Measurements from ENCODE around the gene TMEM201. TPM values are rescaled to one million over a fixed set of nuclear protein-coding genes. Genes with fewer than 3 reads are reported as not detected.

Gene TMEM201
- total and polyA plus RNA-seq, 9 of the 15 experiments (the other 6 are each of a cell fraction or from before 2014, with no cell fraction given): 0.42 to 51.3 (median 7.4) TPM

DNA sequence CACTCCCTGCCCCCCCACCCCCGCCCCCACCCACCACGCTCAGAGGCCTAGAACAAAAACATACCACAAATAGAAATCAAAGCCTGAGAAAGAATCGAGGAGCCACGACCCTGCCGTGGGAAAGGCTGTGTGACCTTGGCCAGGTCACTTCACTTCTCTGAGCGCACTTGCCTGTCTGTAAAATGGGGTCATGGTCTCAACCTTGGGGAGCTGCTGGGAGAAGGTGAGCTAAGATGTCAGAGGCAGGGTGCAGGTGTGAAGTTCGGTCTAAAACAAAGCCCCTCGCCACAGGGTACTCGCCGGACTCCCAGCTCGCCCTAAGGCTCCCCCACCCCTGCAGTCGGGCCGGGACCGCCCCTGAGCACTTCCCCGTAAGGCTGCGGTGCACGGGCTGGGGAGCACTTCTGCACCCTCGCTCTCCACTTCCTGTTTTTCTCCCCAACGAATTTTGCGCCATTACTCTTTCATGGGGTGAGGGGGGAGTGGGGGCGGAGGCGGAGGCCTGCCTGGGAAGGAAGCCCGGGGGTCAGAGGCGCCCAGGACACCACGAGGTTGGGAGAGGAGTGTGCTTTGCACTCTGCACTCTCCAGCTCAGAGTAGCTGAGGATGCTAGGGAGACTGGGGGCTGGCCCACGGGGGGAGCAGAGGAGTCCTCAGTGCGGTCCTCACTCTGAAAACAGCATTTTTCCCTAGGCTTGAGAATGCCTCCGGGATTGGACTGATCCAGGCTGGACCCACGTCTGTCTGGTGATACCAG is 40.9 kb downstream of the TMEM201 start (continued):
- TF ChIP-seq HCFC1 (IDR thresholded peaks at IDR 0.05; ENCODE audit: low read depth, low read length): no peak
- TF ChIP-seq, protein P1, sequence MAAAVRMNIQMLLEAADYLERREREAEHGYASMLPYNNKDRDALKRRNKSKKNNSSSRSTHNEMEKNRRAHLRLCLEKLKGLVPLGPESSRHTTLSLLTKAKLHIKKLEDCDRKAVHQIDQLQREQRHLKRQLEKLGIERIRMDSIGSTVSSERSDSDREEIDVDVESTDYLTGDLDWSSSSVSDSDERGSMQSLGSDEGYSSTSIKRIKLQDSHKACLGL (CRISPR knock-in tag; IDR thresholded peaks at IDR 0.05; ENCODE audit: borderline replicate concordance, poor library complexity, severe bottlenecking): no peak
- peak; percentile 90; the same call in 1 of the 2 replicates for TF ChIP-seq HDGF (IDR thresholded peaks at IDR 0.05)
- TF ChIP-seq, protein P2, sequence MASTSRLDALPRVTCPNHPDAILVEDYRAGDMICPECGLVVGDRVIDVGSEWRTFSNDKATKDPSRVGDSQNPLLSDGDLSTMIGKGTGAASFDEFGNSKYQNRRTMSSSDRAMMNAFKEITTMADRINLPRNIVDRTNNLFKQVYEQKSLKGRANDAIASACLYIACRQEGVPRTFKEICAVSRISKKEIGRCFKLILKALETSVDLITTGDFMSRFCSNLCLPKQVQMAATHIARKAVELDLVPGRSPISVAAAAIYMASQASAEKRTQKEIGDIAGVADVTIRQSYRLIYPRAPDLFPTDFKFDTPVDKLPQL (IDR thresholded peaks at IDR 0.05; ENCODE audit: extremely low read depth, insufficient read length): no peak
- TF ChIP-seq, protein P3, sequence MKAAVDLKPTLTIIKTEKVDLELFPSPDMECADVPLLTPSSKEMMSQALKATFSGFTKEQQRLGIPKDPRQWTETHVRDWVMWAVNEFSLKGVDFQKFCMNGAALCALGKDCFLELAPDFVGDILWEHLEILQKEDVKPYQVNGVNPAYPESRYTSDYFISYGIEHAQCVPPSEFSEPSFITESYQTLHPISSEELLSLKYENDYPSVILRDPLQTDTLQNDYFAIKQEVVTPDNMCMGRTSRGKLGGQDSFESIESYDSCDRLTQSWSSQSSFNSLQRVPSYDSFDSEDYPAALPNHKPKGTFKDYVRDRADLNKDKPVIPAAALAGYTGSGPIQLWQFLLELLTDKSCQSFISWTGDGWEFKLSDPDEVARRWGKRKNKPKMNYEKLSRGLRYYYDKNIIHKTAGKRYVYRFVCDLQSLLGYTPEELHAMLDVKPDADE (conservative IDR thresholded peaks at IDR 0.05; ENCODE audit: control insufficient read depth, low read depth, low read length): 0 out of 2 replicates have a peak, but pooled peaks have one; percentile 27
- TF ChIP-seq MAZ (CRISPR knock-in tag; conservative IDR thresholded peaks at IDR 0.05 in 1 of 2, IDR thresholded peaks at IDR 0.05 in 1 of 2): 0 out of 4 replicates have a peak, but pooled peaks of 1 of the 2 experiments have one; percentile 34
- peak; percentile 68 for TF ChIP-seq CHD4 (IDR thresholded peaks at IDR 0.05; ENCODE audit: insufficient read depth, insufficient replicate concordance, low read depth, low read length, poor library complexity, severe bottlenecking)
- no peak for TF ChIP-seq NCOA4 (IDR thresholded peaks at IDR 0.05; ENCODE audit: partially characterized antibody)
- peak; percentile 93 for TF ChIP-seq PTBP1 (IDR thresholded peaks at IDR 0.05; ENCODE audit: low read depth, low read length)
- TF ChIP-seq ZNF146 (CRISPR knock-in tag; IDR thresholded peaks at IDR 0.05; ENCODE audit: unreplicated experiment): no peak
- peak; percentile 90; the same call in 1 of the 2 replicates for TF ChIP-seq HDAC2 (IDR thresholded peaks at IDR 0.05)
- TF ChIP-seq EP300 (IDR thresholded peaks at IDR 0.05; ENCODE audit: low read length): 0 out of 2 replicates have a peak, but pooled peaks have one; percentile 22
- TF ChIP-seq ZNF263 (CRISPR knock-in tag; IDR thresholded peaks at IDR 0.05; ENCODE audit: borderline replicate concordance): peak; percentile 98
- 0 out of 2 replicates have a peak, but pooled peaks have one; percentile 19 for TF ChIP-seq E2F3 (CRISPR knock-in tag; IDR thresholded peaks at IDR 0.05)
- TF ChIP-seq MYC (IDR thresholded peaks at IDR 0.05; ENCODE audit: low read depth, low read length): peak; percentile 36; the same call in 1 of the 2 replicates
- no peak for TF ChIP-seq MYC (CRISPR knock-in tag; IDR thresholded peaks at IDR 0.05; ENCODE audit: borderline replicate concordance, low read depth)
- TF ChIP-seq, protein P4, sequence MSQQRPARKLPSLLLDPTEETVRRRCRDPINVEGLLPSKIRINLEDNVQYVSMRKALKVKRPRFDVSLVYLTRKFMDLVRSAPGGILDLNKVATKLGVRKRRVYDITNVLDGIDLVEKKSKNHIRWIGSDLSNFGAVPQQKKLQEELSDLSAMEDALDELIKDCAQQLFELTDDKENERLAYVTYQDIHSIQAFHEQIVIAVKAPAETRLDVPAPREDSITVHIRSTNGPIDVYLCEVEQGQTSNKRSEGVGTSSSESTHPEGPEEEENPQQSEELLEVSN (IDR thresholded peaks at IDR 0.05; ENCODE audit: borderline replicate concordance in 1 of 2, extremely low read depth in 1 of 2, insufficient read depth in 1 of 2, insufficient read length in 1 of 2, low read depth in 1 of 2, low read length in 1 of 2, poor library complexity in 1 of 2, severe bottlenecking in 1 of 2): peak in 1 of 2 experiments; percentile 13
- TF ChIP-seq RFX1 (IDR thresholded peaks at IDR 0.05): no peak
- no peak for TF ChIP-seq SRF (CRISPR knock-in tag; IDR thresholded peaks at IDR 0.05)
- TF ChIP-seq SMARCE1 (IDR thresholded peaks at IDR 0.05): peak; percentile 46; the same call in 1 of the 2 replicates
- peak; percentile 30 for TF ChIP-seq DACH1 (IDR thresholded peaks at IDR 0.05; ENCODE audit: partially characterized antibody)
- TF ChIP-seq ETS2 (tag; IDR thresholded peaks at IDR 0.05; ENCODE audit: borderline replicate concordance, poor library complexity, severe bottlenecking): no peak
- TF ChIP-seq, protein P5, sequence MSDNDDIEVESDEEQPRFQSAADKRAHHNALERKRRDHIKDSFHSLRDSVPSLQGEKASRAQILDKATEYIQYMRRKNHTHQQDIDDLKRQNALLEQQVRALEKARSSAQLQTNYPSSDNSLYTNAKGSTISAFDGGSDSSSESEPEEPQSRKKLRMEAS (CRISPR knock-in tag; IDR thresholded peaks at IDR 0.05): peak; percentile 38; the same call in 1 of the 2 replicates

Measured in K562 (cell line).